Activated T-helper 1 cell treated with anti-CD3 and anti-CD28 coated beads, Interleukin-12 subunit alpha, Interleukin-12 subunit beta, Interleukin-2, Interleukin-4 antibody, amounts not matched to agents 30 ng/mL and 10 ng/mL and 1 ng/mL, durations not matched to agents 14 hours and 24 hours and 36 hours (primary cell): ENCODE data around the gene APOC3. TPM values are rescaled to one million over a fixed set of nuclear protein-coding genes. Genes with fewer than 3 reads are reported as not detected.
A peak's percentile ranks its signal among the peaks of the same experiment; 100 is the strongest.

Experiments
- DNase-seq: peaks from one replicate; pipeline ENCODE4 v3.0.0; 2021; ENCODE audit warnings: low spot score
- H3K27ac Mint-ChIP-seq: one replicate; pipeline ENCODE4 v1.8.0; 2021; ENCODE audit warnings: mild to moderate bottlenecking, mixed read lengths
- H3K27me3 Mint-ChIP-seq: one replicate; pipeline ENCODE4 v1.8.0; 2022; ENCODE audit warnings: mild to moderate bottlenecking, moderate library complexity, mixed read lengths; ENCODE audit not compliant: insufficient read depth
- H3K36me3 Mint-ChIP-seq: one replicate; pipeline ENCODE4 v1.8.0; 2021; ENCODE audit warnings: low read depth, mixed read lengths
- H3K4me1 Mint-ChIP-seq: one replicate; pipeline ENCODE4 v1.8.0; 2021; ENCODE audit warnings: low read depth, mixed read lengths
- H3K4me3 Mint-ChIP-seq: one replicate; pipeline ENCODE4 v1.8.0; 2021; ENCODE audit warnings: mild to moderate bottlenecking, moderate library complexity, mixed read lengths
- H3K9me3 Mint-ChIP-seq: one replicate; pipeline ENCODE4 v1.8.0; 2021; ENCODE audit warnings: mixed read lengths
- intact Hi-C: fragments of 100-400 bp; cut with micrococcal nuclease; formaldehyde crosslinking; loops from one replicate; pipeline ENCODE4 v1.15.1; 2024
- total RNA-seq: library from RNA; stranded (reverse); gene quantifications from 2 replicates; pipeline ENCODE4 v1.2.3, GENCODE V29; 2022

The APOC3 gene
- total RNA-seq, 1 donor from 2014 or later: not detected

- Mint-ChIP-seq H3K4me3 (peak overlapping the region; percentile 73), H3K27me3 (no peaks in the 10 kb centered on the region), H3K27ac (peak overlapping the region; percentile 92), H3K36me3 (peaks cover 47% of the 10 kb centered on the region), H3K4me1 (peaks cover 64% of the 10 kb centered on the region), H3K9me3 (no peaks in the 10 kb centered on the region)
- intact Hi-C loops: loop anchor here (1.0 to 2.0 kb wide), 15 partner anchors 16 to 1150 kb away; partner anchors contain the start of genes PAFAH1B2, SIDT2 and ZPR1
- no peak for DNase-seq
Measured at GRCh38 chr11:116852261-116853031, 22.7 kb downstream of the APOC3 start.

- peaks cover 55% of the 10 kb centered on the region for H3K36me3 Mint-ChIP-seq
- no peaks in the 10 kb centered on the region for H3K9me3 Mint-ChIP-seq
- peaks cover 64% of the 10 kb centered on the region for H3K4me1 Mint-ChIP-seq
- DNase-seq: peak; percentile 70
- H3K4me3 Mint-ChIP-seq: peak overlapping the region; percentile 73
- peak overlapping the region; percentile 92 for H3K27ac Mint-ChIP-seq
- no peaks in the 10 kb centered on the region for H3K27me3 Mint-ChIP-seq
- intact Hi-C loops: loop anchor here (1.0 to 2.0 kb wide), 15 partner anchors 17 to 1149 kb away; partner anchors contain the start of genes PAFAH1B2, SIDT2 and ZPR1
Measured at GRCh38 chr11:116853461-116854073, 23.9 kb downstream of the APOC3 start.

- DNase-seq: no peak
- intact Hi-C loops: no loop called here
- Mint-ChIP-seq H3K4me1 (peaks cover 53% of the 10 kb centered on the region), H3K4me3 (peak overlapping the region; percentile 24), H3K9me3 (no peaks in the 10 kb centered on the region), H3K27ac (peak overlapping the region; percentile 82), H3K36me3 (peaks cover 49% of the 10 kb centered on the region), H3K27me3 (no peaks in the 10 kb centered on the region)
Measured at GRCh38 chr11:116855413-116855812, 25.7 kb downstream of the APOC3 start.

GRCh38 chr11:116856423-116856822 lies 26.7 kb downstream of the APOC3 start:
- H3K9me3 Mint-ChIP-seq: no peaks in the 10 kb centered on the region
- H3K4me1 Mint-ChIP-seq: peaks cover 47% of the 10 kb centered on the region
- peaks cover 53% of the 10 kb centered on the region for H3K36me3 Mint-ChIP-seq

GRCh38 chr11:116857316-116857715 lies 27.6 kb downstream of the APOC3 start:
- no peak for DNase-seq
- intact Hi-C loops: no loop called here
- no peak overlapping the region for H3K4me3 Mint-ChIP-seq
- H3K4me1 Mint-ChIP-seq: peaks cover 44% of the 10 kb centered on the region
- peaks cover 58% of the 10 kb centered on the region for H3K36me3 Mint-ChIP-seq
- no peaks in the 10 kb centered on the region for H3K9me3 Mint-ChIP-seq
- H3K27ac Mint-ChIP-seq: no peak overlapping the region
- no peaks in the 10 kb centered on the region for H3K27me3 Mint-ChIP-seq

More at GRCh38 chr11:116856423-116856822, 26.7 kb downstream of the APOC3 start:
- no peak overlapping the region for H3K4me3 Mint-ChIP-seq
- no peak for DNase-seq
- H3K27me3 Mint-ChIP-seq: no peaks in the 10 kb centered on the region
- H3K27ac Mint-ChIP-seq: peak overlapping the region; percentile 57
- intact Hi-C loops: no loop called here

GRCh38 chr11:116857936-116858335 lies 28.2 kb downstream of the APOC3 start:
- H3K27me3 Mint-ChIP-seq: no peaks in the 10 kb centered on the region
- no peak overlapping the region for H3K27ac Mint-ChIP-seq
- no peaks in the 10 kb centered on the region for H3K9me3 Mint-ChIP-seq
- no peak for DNase-seq
- peaks cover 38% of the 10 kb centered on the region for H3K4me1 Mint-ChIP-seq
- no peak overlapping the region for H3K4me3 Mint-ChIP-seq
- peaks cover 54% of the 10 kb centered on the region for H3K36me3 Mint-ChIP-seq
- intact Hi-C loops: no loop called here

GRCh38 chr11:116859175-116859574 lies 29.5 kb downstream of the APOC3 start:
- H3K27ac Mint-ChIP-seq: no peak overlapping the region
- no peak for DNase-seq
- H3K36me3 Mint-ChIP-seq: peaks cover 55% of the 10 kb centered on the region
- H3K4me3 Mint-ChIP-seq: no peak overlapping the region
- intact Hi-C loops: no loop called here
- H3K9me3 Mint-ChIP-seq: no peaks in the 10 kb centered on the region
- peaks cover 26% of the 10 kb centered on the region for H3K4me1 Mint-ChIP-seq
- no peaks in the 10 kb centered on the region for H3K27me3 Mint-ChIP-seq

GRCh38 chr11:116860303-116860702 lies 30.6 kb downstream of the APOC3 start:
- Mint-ChIP-seq H3K9me3 (no peaks in the 10 kb centered on the region), H3K4me1 (peaks cover 18% of the 10 kb centered on the region), H3K27ac (no peak overlapping the region), H3K27me3 (no peaks in the 10 kb centered on the region), H3K36me3 (peaks cover 56% of the 10 kb centered on the region), H3K4me3 (no peak overlapping the region)
- no peak for DNase-seq
- intact Hi-C loops: no loop called here

GRCh38 chr11:116861539-116861938 lies 31.8 kb downstream of the APOC3 start:
- Mint-ChIP-seq H3K27ac (peak overlapping the region; percentile 48), H3K27me3 (no peaks in the 10 kb centered on the region), H3K36me3 (peaks cover 52% of the 10 kb centered on the region), H3K9me3 (no peaks in the 10 kb centered on the region), H3K4me3 (no peak overlapping the region), H3K4me1 (peaks cover 13% of the 10 kb centered on the region)
- no peak for DNase-seq
- intact Hi-C loops: no loop called here

- Mint-ChIP-seq H3K4me3 (no peak overlapping the region), H3K27me3 (no peaks in the 10 kb centered on the region), H3K36me3 (peaks cover 49% of the 10 kb centered on the region), H3K9me3 (no peaks in the 10 kb centered on the region), H3K4me1 (peaks cover 12% of the 10 kb centered on the region), H3K27ac (no peak overlapping the region)
- intact Hi-C loops: no loop called here
- DNase-seq: no peak
Measured at GRCh38 chr11:116862185-116862584, 32.5 kb downstream of the APOC3 start.

GRCh38 chr11:116862951-116863350 lies 33.2 kb downstream of the APOC3 start:
- Mint-ChIP-seq H3K4me1 (peaks cover 12% of the 10 kb centered on the region), H3K9me3 (no peaks in the 10 kb centered on the region), H3K27ac (no peak overlapping the region), H3K36me3 (peaks cover 49% of the 10 kb centered on the region), H3K27me3 (no peaks in the 10 kb centered on the region), H3K4me3 (no peak overlapping the region)
- intact Hi-C loops: no loop called here
- no peak for DNase-seq

- no peak for DNase-seq
- Mint-ChIP-seq H3K4me3 (no peak overlapping the region), H3K36me3 (peaks cover 49% of the 10 kb centered on the region), H3K9me3 (no peaks in the 10 kb centered on the region), H3K4me1 (peaks cover 15% of the 10 kb centered on the region), H3K27ac (no peak overlapping the region), H3K27me3 (no peaks in the 10 kb centered on the region)
- intact Hi-C loops: no loop called here
Measured at GRCh38 chr11:116864531-116864930, 34.8 kb downstream of the APOC3 start.

- Mint-ChIP-seq H3K9me3 (no peaks in the 10 kb centered on the region), H3K4me3 (no peak overlapping the region), H3K27me3 (no peaks in the 10 kb centered on the region), H3K27ac (peak overlapping the region; percentile 27), H3K36me3 (peaks cover 54% of the 10 kb centered on the region), H3K4me1 (peaks cover 27% of the 10 kb centered on the region)
- intact Hi-C loops: no loop called here
- no peak for DNase-seq
Measured at GRCh38 chr11:116865696-116866095, 36.0 kb downstream of the APOC3 start.
